Upper lobe of left lung (tissue), 4 donors: ENCODE measurements around the gene MPDZ.

Experiments used
- POLR2AphosphoS5 ChIP-seq, 2 donors: sonication (generic); formaldehyde crosslinking; IDR thresholded peaks; one replicate each; pipeline ENCODE4 v1.5.1; 2017; ENCODE audit warnings: antibody characterized with exemption in 2 of 2
- TF ChIP-seq, protein P1 (sequence below), 6 experiments: fragments of 450-650 bp in 4 of 6; fragments of 200-600 bp in 2 of 6; sonication (generic) in 2 of 6; IDR thresholded peaks; one replicate each; pipeline ENCODE4 v1.5.1; 2016 to 2019; ENCODE audit warnings: antibody characterized with exemption in 6 of 6

DNA sequence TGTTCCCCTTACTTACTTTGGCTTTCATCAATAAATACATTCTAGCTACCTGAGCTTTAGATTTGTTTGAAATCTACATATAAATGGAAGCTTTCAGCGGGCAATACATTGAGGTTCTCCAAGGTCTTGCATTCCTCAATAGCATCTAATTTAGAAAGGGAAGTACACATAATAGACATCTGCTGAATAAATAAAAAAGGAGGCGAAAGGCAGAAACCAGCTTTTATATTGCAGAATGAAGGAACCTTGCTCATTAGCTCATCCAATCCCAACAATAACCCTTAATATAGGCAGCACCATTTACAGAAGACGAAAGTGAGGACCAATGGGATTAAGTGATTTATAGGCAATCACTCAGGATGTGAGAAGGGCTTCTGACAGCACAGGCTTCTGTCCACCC, 147.5 kb downstream of the MPDZ start:
- TF ChIP-seq, protein P1, sequence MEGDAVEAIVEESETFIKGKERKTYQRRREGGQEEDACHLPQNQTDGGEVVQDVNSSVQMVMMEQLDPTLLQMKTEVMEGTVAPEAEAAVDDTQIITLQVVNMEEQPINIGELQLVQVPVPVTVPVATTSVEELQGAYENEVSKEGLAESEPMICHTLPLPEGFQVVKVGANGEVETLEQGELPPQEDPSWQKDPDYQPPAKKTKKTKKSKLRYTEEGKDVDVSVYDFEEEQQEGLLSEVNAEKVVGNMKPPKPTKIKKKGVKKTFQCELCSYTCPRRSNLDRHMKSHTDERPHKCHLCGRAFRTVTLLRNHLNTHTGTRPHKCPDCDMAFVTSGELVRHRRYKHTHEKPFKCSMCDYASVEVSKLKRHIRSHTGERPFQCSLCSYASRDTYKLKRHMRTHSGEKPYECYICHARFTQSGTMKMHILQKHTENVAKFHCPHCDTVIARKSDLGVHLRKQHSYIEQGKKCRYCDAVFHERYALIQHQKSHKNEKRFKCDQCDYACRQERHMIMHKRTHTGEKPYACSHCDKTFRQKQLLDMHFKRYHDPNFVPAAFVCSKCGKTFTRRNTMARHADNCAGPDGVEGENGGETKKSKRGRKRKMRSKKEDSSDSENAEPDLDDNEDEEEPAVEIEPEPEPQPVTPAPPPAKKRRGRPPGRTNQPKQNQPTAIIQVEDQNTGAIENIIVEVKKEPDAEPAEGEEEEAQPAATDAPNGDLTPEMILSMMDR (IDR thresholded peaks at IDR 0.05): no peak
- no peak for TF ChIP-seq POLR2AphosphoS5 (IDR thresholded peaks at IDR 0.05)
